HG03066 (cell line): ENCODE data around the gene TRAPPC8.
A peak's percentile ranks its signal among the peaks of the same experiment; 100 is the strongest.
"Not testable (repeated sequence)": the region's sequence is repeated elsewhere in the genome, so short reads cannot be mapped to it uniquely, and the experiment has no call there.

ENCODE experiments used
- ATAC-seq: cut with Tn5 transposase; IDR thresholded peaks from one replicate; pipeline ENCODE4 v1.9.1; 2021; ENCODE audit warnings: low read depth; ENCODE audit not compliant: unreplicated experiment

Gene TRAPPC8

DNA sequence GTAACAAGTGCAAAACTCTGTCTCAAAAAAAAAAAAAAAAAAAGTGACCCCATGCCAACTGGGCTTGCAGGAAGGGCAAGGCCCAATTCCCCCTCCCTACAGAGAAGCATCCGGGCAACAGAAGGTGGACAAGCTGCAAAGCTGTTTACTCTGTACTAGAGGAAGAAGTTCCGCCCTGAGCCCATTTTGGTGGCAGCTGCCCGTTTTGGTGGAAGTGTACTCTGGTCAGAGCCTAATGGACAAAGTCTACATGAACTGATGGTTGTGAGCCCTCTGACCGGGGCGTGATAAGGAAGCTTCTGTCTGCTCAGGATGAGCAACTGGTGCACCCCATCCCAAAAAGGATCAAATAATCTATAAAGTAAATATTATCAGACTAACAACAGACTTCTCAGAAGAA lies 65.0 kb downstream of the TRAPPC8 start:
- no peak for ATAC-seq

DNA sequence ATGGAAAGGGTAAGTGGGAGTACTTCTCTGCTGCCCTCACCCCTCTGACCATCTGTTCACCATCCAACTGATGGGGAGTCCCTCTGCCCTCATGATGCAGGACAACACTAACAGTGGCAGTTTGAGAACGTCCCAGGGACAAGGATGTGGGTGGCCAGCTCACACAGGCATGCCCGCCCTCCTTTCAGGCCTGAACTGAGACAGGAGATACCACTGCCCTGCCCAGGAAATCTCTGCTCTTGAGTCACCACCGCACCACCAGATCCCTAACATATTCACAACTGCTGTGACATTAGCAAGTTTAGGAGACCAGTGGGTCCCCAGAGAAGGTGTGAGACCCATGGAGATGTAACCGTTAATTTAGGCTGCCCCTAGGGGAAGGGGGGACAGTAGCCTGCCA lies 66.2 kb downstream of the TRAPPC8 start:
- no peak for ATAC-seq

DNA sequence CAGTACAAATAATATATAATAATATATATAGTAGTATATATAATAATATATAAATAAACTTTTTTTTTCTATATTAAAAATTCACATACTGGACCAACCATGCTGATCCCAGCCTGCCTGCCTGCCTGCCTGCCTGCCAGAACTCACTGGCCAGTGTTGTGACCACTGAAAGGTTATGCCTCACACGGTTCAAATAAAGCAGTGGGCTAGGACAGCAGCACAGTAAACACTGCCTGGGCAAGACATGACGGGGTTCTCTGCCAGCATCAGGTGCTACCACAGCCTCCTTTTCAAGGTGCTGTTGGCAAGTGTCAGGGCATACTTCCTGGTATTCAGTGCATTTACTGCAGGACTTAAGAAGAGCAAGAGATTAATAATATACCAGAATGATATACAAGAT lies 67.6 kb downstream of the TRAPPC8 start:
- no peak for ATAC-seq

DNA sequence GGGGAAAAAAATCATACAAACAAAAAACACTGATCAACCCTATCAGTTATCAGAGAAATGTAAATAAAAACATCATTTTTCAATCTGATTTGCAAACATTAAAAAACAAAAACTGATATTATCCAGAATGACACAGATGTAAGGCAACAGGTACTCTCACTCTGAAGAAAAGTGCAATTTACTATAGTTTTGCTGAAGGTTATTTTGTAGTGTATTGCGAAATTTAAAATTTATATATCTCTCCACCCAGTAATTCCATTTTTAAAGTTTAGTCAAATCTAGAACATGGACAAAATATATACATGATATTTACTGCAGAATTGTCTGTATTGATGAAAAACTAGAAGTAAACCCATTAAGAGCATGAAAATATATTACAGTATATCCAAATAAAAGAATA lies 79.8 kb downstream of the TRAPPC8 start:
- no peak for ATAC-seq

DNA sequence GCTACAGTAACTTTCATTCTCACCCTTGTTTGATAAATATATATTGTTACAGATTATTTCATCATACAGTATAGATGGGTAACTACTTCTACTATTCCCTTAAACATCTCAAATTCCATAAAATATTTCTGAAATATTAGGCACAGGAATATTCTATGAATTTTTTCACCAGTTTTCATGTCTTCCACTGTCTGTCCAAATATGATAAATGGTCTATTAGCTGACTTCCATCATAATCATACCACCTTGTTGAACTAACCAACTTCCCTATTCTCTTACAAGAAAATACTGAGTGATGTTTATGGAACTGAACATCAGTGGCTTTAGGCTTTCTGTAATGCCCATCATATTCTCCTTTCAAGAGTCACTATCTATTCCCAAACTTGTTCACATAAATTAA lies 82.4 kb downstream of the TRAPPC8 start:
- no peak for ATAC-seq

DNA sequence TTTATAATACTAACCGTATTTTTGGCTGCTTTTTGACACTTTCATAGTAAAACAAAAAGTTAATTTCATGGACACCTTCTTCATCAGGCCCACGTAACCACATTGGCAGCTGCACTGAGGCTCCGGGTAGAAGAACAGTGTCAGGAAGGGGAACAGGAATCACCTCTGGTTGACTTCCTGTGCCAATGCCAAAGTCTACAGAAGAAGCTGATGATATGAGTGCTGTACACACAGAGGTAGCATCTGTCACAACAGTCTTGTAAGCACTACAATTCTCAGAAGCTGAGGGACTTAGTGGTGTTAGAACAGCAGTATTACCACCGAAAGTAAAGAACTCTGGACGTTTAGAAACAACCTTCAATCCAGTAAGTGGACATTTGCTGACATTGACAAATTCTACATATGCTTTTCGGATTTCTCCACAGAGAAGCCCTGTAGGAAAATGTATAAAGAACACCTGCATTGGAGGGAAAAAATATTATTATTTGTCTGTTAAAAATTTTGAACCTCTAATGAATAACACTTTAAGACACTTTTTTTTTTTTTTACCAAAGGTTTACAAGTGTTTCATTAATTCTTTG lies 85.3 kb downstream of the TRAPPC8 start:
- no peak for ATAC-seq

DNA sequence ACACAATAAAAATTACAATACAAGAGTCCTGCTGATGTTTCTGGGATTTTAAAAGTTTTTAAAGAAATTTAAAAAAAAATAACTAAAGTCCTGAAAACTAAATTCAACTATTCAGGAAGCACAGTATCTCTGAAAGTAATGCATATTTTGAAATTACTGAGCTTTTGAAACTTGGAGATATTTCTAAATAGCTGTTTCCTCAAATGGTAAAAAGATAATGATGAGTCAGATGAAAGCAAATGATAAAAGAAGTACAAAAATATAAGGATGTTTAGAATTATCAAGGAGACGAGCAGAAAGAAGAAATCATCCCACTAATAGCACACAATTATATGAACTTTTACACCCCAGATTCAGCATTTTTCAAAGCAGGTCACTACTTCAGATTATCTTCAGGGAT lies 92.1 kb downstream of the TRAPPC8 start:
- ATAC-seq: no peak

DNA sequence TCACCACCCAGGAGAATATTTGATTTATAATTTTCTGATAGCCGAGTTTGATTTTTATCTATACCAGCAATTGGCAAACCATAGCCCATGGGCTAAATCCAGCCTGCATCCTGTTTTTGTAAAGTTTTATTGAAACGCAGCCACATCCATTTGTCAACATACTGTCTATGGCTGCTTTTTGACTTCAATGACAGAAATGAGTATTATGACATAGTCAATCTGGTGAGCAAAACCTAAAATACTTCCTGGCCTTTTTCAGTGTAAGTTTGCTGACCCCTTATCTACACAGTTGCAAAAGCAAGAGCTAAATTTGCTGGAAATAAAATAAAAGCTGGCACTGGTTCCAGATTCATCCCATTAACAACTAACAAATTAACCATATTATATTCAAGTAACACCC lies 102.4 kb downstream of the TRAPPC8 start:
- no peak for ATAC-seq

DNA sequence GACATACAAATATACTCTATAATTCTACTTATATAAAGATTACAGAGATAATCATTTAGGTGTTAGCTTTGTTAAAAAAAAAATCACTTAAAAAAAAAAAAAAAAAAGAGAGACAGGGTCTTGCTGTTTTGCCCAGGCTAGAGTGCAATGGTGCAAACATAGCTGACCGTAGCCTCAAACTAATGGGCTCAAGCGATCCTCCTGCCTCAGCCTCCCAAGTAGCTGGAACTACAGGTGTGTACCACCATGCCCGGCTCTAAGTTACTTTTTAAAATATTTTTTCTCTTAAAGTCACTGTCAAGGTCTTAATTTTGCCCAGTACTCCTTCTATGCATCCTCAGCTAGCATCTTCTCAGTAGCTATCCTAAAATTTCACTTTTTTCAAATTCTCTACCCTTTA lies 105.0 kb downstream of the TRAPPC8 start:
- ATAC-seq: no peak

DNA sequence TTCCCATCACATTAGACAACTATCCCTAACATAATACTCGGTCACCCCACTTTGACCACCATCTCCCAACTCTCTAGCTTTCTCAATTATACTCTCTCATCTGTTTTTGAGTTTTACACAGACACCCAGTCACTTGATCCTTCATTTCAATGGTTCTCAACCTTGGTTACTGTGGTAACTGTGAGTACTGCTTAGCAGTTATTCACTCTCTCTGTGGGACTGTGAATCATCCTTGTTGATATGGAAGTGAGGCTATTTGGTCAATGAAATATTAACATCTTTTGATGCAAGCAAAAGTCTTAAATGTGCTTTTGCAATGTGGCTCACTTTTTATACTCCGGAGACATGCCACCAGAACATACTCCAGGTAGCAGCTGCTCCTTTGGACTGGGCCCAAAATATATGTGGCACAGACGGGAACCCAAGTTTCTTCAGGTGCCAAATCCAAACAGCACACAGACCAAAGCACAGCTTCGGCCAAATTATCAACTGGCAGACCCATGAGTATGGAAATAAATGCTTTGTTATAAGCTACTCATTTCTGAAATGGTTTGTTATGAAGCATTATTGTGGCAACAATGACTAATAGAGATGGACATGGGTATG lies 107.3 kb downstream of the TRAPPC8 start:
- ATAC-seq: no peak

DNA sequence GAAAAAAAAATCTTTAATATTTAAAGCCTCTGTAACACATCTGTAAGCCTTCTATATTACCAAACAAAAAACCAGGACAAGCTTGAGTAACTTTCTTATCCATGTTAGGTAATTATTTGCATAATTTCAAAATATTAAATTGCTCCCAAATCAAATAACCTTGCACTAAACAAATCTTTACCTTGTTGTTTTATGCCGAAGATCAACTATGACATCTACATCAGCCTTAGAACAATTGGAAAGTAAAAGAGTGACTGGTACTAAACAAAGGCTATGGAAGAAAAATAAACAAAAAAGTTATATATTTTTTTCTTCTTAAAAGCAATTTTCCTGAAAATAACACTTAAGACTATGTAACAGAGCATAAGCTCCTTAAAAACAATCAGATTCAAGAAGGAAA lies 111.0 kb downstream of the TRAPPC8 start:
- no peak for ATAC-seq

DNA sequence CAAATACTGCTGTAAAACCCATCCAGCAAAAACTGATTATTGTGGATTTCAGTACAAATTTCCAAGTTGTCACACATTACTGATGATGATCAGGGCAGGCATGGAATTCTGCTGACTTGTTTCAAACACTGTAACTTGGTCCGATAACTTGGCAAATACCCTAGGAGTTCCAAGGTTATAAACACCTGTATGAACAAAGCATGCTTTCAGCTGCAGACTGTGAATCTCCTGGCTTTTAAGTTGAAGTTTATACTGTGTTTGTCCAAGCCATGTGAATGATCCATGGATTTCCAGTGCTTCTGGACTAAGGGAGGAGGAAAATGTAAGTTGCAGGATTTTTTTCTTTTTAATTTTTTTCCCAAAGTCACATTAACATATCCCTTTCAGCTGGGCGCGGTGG lies 112.2 kb downstream of the TRAPPC8 start:
- ATAC-seq: no peak

DNA sequence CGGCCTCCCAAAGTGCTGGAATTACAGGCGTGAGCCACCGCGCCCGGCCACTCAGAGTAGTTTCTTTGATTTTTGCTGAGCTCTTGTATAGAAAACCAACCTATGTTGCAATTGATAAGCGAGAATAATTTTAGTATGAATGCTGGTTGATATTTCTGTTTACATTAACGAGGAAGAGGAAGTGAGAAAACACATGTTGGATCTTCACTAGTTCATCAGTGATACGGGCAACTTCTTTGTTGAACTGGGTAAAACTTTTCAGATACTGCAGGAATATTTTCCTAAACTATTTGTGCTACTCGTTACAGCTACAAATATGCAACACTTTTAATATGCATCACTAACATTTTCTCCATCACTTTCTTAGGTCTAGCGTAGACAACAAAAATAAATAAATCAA lies 114.3 kb downstream of the TRAPPC8 start:
- no peak for ATAC-seq

DNA sequence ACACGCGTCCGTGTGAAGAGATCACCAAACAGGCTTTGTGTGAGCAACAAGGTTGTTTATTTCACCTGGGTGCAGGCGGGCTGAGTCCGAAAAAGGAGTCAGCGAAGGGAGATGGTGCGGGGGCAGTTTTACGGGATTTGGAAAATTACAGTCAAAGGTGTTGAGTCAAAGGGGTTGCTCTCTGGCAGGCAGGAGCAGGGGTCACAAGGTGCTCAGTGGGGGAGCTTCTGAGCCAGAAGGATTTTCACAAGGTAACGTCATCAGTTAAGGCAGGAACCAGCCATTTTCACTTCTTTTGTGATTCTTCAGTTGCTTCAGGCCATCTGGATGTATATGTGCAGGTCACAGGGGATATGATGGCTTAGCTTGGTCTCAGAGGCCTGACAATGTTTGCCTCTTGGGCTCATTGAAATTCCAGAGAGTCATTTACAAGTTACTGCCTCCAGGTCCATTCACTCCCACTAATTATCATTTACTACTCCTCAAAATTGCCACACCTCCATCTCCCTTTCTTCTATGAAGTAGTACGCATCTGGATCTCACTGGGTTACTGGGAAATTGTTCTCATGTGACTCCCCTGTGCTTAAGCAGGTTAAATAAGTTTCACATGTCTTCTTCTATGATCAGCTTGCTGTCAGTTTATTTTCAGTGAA lies 116.1 kb downstream of the TRAPPC8 start:
- ATAC-seq: not testable (repeated sequence)

DNA sequence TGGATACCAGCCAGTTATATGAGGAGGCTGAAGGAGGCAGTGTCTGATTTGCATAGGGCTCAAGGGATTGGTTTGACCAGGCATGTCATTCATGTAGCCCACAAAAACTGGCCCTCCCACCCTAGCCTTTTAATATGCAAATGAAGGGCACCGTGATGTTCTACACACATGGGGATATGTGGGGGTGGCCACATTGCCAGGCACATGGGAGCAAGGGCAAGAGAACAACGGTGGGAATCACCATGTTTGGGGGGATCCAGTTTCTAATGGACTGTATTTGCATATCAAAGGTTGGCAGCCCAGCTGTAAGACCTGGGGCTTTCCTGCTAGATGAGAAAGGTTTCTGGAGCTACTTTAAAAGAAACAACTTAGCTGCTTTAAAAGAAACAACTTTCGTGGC lies 117.2 kb downstream of the TRAPPC8 start:
- ATAC-seq: no peak

DNA sequence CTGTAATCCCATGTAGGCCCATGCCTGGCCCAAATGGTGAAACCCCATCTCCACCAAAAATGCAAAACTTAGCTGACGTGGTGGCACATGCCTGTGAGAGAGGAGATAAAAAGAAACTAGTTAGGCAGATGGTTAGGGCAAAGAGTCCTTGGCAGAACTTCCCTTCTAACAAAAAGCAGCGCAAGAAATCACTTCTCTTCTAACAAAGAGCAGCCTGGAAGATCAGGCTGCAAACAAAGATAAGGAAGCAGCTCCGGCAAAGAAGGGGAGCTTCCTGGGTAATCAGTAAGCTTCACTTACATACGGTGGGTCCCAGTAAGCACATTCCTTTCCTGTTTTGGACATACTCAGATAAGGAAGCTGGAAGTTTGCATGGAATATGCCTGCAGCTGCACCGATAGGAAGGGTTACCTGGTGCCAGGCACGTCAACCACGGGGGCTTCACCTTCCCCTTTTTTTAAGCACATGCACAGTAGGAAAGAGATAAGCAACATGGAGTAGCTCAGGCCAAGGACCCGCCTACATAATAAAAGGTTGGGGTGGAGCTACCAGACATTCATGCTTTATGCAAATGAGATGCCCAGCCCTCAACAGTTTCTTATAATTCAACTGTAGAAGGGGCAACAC lies 121.3 kb downstream of the TRAPPC8 start:
- ATAC-seq: no peak

DNA sequence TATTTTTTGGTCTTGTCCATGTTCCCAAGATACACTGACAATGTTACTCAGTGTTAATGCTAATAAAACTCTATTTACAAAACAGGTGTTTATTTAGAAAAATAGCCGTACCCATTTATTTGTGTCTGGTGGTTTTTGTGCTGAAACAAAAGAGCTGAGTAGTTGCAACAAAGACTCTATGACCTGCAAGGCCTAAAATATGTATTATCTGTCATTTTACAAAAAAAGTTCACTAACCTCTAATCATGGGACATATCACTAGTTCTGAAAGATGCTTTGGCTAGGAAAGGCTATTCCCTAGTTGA lies 123.1 kb downstream of the TRAPPC8 start:
- no peak for ATAC-seq

DNA sequence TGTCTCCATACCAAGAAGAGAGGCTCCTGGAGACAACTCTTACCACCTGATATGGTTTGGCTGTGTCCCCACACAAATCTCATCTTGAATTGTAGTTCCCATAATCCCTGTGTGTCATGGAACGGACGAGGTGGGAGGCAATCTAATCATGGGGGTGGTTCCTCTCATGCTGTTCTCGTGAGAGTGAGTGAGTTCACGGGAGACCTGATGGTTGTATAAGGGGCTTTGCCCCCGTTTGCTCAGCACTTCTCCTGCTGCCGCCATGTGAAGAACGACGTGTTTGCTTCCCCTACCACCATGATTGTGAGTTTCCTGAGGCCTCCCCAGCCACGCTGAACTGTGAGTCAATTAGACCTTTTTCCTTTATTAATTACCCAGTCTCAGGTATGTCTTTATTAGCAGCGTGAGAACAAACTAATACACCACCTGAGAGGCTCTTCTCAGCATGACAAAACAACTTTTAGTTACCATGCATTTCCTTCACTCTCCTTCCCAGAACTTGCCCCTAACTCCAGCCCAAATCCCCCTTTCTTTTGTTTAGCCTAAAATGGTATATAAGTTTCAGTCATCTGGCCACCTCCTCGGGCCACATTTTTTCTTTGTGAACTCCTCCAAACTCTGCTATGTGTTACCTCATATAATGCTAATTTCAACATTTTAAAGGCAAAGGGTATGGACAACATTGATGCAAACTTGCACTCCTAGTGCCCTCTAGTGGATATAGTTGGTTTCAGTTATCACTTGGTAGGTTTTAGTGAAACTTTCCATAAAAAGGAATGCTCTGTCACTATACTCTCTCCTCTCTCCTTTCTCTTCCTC lies 123.6 kb downstream of the TRAPPC8 start:
- ATAC-seq: peak; percentile 81

DNA sequence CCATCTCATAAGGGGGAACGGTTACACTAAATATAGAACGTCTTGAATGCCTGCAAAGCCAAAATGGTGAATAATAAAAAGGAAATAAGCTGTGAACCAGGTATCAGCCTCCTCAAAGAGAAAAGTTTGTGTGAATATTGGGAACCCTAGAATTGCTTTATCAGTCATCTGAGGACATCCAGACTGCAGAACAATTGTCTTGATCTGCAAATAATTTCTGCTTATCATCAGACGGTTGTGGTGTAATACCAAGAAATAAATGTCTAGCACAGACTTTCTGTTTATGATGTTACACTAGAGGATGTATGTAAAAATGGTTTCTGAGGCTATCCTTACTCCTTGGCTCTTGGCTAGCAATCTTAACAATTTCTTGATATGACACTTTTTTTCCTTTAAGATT lies 128.8 kb downstream of the TRAPPC8 start:
- no peak for ATAC-seq

DNA sequence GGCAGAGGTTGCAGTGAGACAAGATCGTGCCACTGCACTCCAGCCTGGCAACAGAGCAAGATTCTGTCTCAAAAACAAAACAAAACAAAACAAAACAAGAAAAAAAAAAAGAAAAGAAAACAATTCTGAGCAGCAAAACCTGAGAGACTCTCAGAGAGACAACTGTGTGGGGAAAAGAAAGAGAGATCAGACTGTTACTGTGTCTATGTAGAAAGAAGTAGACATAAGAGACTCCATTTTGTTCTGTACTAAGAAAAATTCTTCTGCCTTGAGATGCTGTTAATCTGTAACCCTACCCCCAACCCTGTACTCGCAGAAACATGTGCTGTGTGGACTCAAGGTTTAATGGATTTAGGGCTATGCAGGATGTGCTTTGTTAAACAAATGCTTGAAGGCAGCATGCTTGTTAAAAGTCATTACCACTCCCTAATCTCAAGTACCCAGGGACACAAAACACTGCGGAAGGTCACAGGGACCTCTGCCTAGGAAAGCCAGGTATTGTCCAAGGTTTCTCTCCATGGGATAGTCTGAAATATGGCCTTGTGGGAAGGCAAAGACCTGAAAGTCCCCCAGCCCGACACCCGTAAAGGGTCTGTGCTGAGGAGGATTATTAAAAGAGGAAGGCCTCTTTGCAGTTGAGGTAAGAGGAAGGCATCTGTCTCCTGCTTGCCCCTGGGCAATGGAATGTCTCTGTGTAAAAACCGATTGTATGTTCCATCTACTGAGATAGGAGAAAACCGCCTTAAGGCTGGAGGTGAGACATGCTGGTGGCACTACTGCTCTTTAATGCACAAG lies 132.4 kb downstream of the TRAPPC8 start:
- not testable (repeated sequence) for ATAC-seq
